ENCODE measurements around the gene TRPV2.

Gene TRPV2

GRCh38 chr17:16379654-16380053 is 35.7 kb upstream of the TRPV2 start:
- H3K27ac ChIP-seq (ENCODE audit: insufficient read depth in 1 of 2, low read depth in 1 of 2, low read length in 2 of 2, poor library complexity in 1 of 2, severe bottlenecking in 2 of 2) = no peak overlapping the region
- H3K4me3 ChIP-seq (ENCODE audit: control insufficient read depth in 1 of 7, extremely low read depth in 1 of 7, insufficient read depth in 4 of 7, low read depth in 2 of 7, low read length in 6 of 7) = no peak overlapping the region
- no peaks in the 10 kb centered on the region for H3K27me3 ChIP-seq (replicated peaks in 2 of 5; ENCODE audit: control insufficient read depth in 4 of 5, insufficient read depth in 5 of 5, low read length in 4 of 5)
- no peak for DNase-seq
- whole genome bisulfite sequencing (ENCODE audit: insufficient coverage) = 96% methylated on average over 7 of the region's 8 CpGs
- ChIA-PET CTCF (interaction anchor here (1.5 to 9.9 kb wide), 2 partner anchors 15 to 35 kb away, joined by 5 to 66 read pairs; partner anchors contain the start of gene TRPV2), POLR2A (interaction anchor here (1.3 to 3.4 kb wide), 2 partner anchors 13 to 36 kb away, joined by 5 to 39 read pairs; partner anchors contain the start of gene TRPV2)
- H3K36me3 ChIP-seq (ENCODE audit: control insufficient read depth in 4 of 4, insufficient read depth in 4 of 4, low read length in 3 of 4) = peaks cover 5 to 22% (median 14%) of the 10 kb centered on the region in 4 experiments
- no peaks in the 10 kb centered on the region for H3K9me3 ChIP-seq (ENCODE audit: control extremely low read depth in 1 of 5, control insufficient read depth in 4 of 5, insufficient read depth in 2 of 5, low read depth in 1 of 5, low read length in 4 of 5)
- H3K4me1 ChIP-seq (ENCODE audit: control extremely low read depth in 1 of 4, control insufficient read depth in 4 of 4, insufficient read depth in 4 of 4, low read length in 3 of 4) = peaks cover 6 to 33% (median 23%) of the 10 kb centered on the region in 4 experiments

GRCh38 chr17:16380640-16381495 is 34.5 kb upstream of the TRPV2 start, which contains the start of gene UBB:
Gene UBB, plus strand, starts transcription at chr17:16381091. Its CDS starts 817 bp downstream, at chr17:16381908.
- Histone ChIP-seq H3K4me3 (ENCODE audit: control insufficient read depth in 1 of 7, extremely low read depth in 1 of 7, insufficient read depth in 4 of 7, low read depth in 2 of 7, low read length in 6 of 7) (peak within 1 kb of the TSS; percentile 40 to 96 (median 86)), H3K9me3 (ENCODE audit: control extremely low read depth in 1 of 5, control insufficient read depth in 4 of 5, insufficient read depth in 2 of 5, low read depth in 1 of 5, low read length in 4 of 5) (no peaks in the 10 kb centered on the region), H3K4me1 (ENCODE audit: control extremely low read depth in 1 of 4, control insufficient read depth in 4 of 4, insufficient read depth in 4 of 4, low read length in 3 of 4) (peaks cover 6 to 38% (median 23%) of the 10 kb centered on the region in 4 experiments), H3K27me3 (replicated peaks in 2 of 5; ENCODE audit: control insufficient read depth in 4 of 5, insufficient read depth in 5 of 5, low read length in 4 of 5) (no peaks in the 10 kb centered on the region), H3K27ac (ENCODE audit: insufficient read depth in 1 of 2, low read depth in 1 of 2, low read length in 2 of 2, poor library complexity in 1 of 2, severe bottlenecking in 2 of 2) (peak within 1 kb of the TSS; percentile 99 to 100), H3K36me3 (ENCODE audit: control insufficient read depth in 4 of 4, insufficient read depth in 4 of 4, low read length in 3 of 4) (peaks cover 5 to 22% (median 14%) of the 10 kb centered on the region in 4 experiments)
- ChIA-PET CTCF (interaction anchor here (0.6 to 9.9 kb wide), 4 partner anchors 16 to 79 kb away, joined by 3 to 66 read pairs (median 20); partner anchors contain the start of gene TRPV2), POLR2A (interaction anchor here (0.6 to 3.4 kb wide), 13 partner anchors 8 to 68 kb away, joined by 3 to 39 read pairs (median 4); partner anchors contain the start of genes CENPV and TRPV2)
- under 1% methylated on average over 38 of the region's 67 CpGs for WGBS (ENCODE audit: insufficient coverage)
- peak; percentile 98 to 99 (median 99) for DNase-seq

GRCh38 chr17:16381496-16381820 is 33.9 kb upstream of the TRPV2 start:
- Histone ChIP-seq H3K27ac (ENCODE audit: insufficient read depth in 1 of 2, low read depth in 1 of 2, low read length in 2 of 2, poor library complexity in 1 of 2, severe bottlenecking in 2 of 2) (peak overlapping the region; percentile 99 to 100), H3K9me3 (ENCODE audit: control extremely low read depth in 1 of 5, control insufficient read depth in 4 of 5, insufficient read depth in 2 of 5, low read depth in 1 of 5, low read length in 4 of 5) (no peaks in the 10 kb centered on the region), H3K4me1 (ENCODE audit: control extremely low read depth in 1 of 4, control insufficient read depth in 4 of 4, insufficient read depth in 4 of 4, low read length in 3 of 4) (peaks cover 6 to 43% (median 24%) of the 10 kb centered on the region in 4 experiments), H3K4me3 (ENCODE audit: control insufficient read depth in 1 of 7, extremely low read depth in 1 of 7, insufficient read depth in 4 of 7, low read depth in 2 of 7, low read length in 6 of 7) (peak overlapping the region; percentile 40 to 96 (median 86)), H3K27me3 (replicated peaks in 2 of 5; ENCODE audit: control insufficient read depth in 4 of 5, insufficient read depth in 5 of 5, low read length in 4 of 5) (no peaks in the 10 kb centered on the region), H3K36me3 (ENCODE audit: control insufficient read depth in 4 of 4, insufficient read depth in 4 of 4, low read length in 3 of 4) (peaks cover 5 to 22% (median 14%) of the 10 kb centered on the region in 4 experiments)
- CTCF ChIA-PET = interaction anchor here (1.7 to 9.9 kb wide), 3 partner anchors 17 to 34 kb away, joined by 5 to 66 read pairs (median 35); partner anchors contain the start of gene TRPV2
- POLR2A ChIA-PET = interaction anchor here (1.0 to 3.4 kb wide), 5 partner anchors 26 to 57 kb away, joined by 3 to 39 read pairs (median 7); partner anchors contain the start of genes CENPV and TRPV2
- 2% methylated on average over 14 of the region's 14 CpGs for WGBS (ENCODE audit: insufficient coverage)
- DNase-seq = no peak

- WGBS (ENCODE audit: insufficient coverage) = 83% methylated on average over 4 of the region's 4 CpGs
- DNase-seq = no peak
- no peaks in the 10 kb centered on the region for H3K27me3 ChIP-seq (replicated peaks in 2 of 5; ENCODE audit: control insufficient read depth in 4 of 5, insufficient read depth in 5 of 5, low read length in 4 of 5)
- peak overlapping the region in 3 of 7 experiments; percentile 22 to 96 (median 94) for H3K4me3 ChIP-seq (ENCODE audit: control insufficient read depth in 1 of 7, extremely low read depth in 1 of 7, insufficient read depth in 4 of 7, low read depth in 2 of 7, low read length in 6 of 7)
- CTCF ChIA-PET = interaction anchor here (1.2 to 4.0 kb wide), 6 partner anchors 13 to 44 kb away, joined by 4 to 35 read pairs (median 4); partner anchors contain the start of gene TRPV2
- H3K27ac ChIP-seq (ENCODE audit: insufficient read depth in 1 of 2, low read depth in 1 of 2, low read length in 2 of 2, poor library complexity in 1 of 2, severe bottlenecking in 2 of 2) = peak overlapping the region; percentile 19 to 55
- POLR2A ChIA-PET = interaction anchor here (1.5 to 2.4 kb wide), 2 partner anchors 33 to 55 kb away, joined by 3 to 17 read pairs; partner anchors contain the start of gene TRPV2
- peaks cover 6 to 53% (median 27%) of the 10 kb centered on the region in 4 experiments for H3K4me1 ChIP-seq (ENCODE audit: control extremely low read depth in 1 of 4, control insufficient read depth in 4 of 4, insufficient read depth in 4 of 4, low read length in 3 of 4)
- H3K36me3 ChIP-seq (ENCODE audit: control insufficient read depth in 4 of 4, insufficient read depth in 4 of 4, low read length in 3 of 4) = peaks cover 5 to 22% (median 14%) of the 10 kb centered on the region in 4 experiments
- no peaks in the 10 kb centered on the region for H3K9me3 ChIP-seq (ENCODE audit: control extremely low read depth in 1 of 5, control insufficient read depth in 4 of 5, insufficient read depth in 2 of 5, low read depth in 1 of 5, low read length in 4 of 5)
Measured at GRCh38 chr17:16383216-16383615, 32.2 kb upstream of the TRPV2 start.

- no peaks in the 10 kb centered on the region for H3K9me3 ChIP-seq (ENCODE audit: control extremely low read depth in 1 of 5, control insufficient read depth in 4 of 5, insufficient read depth in 2 of 5, low read depth in 1 of 5, low read length in 4 of 5)
- 100% methylated on average over 1 of the region's 5 CpGs for WGBS (ENCODE audit: insufficient coverage)
- peaks cover 5 to 22% (median 14%) of the 10 kb centered on the region in 4 experiments for H3K36me3 ChIP-seq (ENCODE audit: control insufficient read depth in 4 of 4, insufficient read depth in 4 of 4, low read length in 3 of 4)
- H3K27ac ChIP-seq (ENCODE audit: insufficient read depth in 1 of 2, low read depth in 1 of 2, low read length in 2 of 2, poor library complexity in 1 of 2, severe bottlenecking in 2 of 2) = peak overlapping the region; percentile 19 to 55
- peaks cover 6 to 53% (median 27%) of the 10 kb centered on the region in 4 experiments for H3K4me1 ChIP-seq (ENCODE audit: control extremely low read depth in 1 of 4, control insufficient read depth in 4 of 4, insufficient read depth in 4 of 4, low read length in 3 of 4)
- POLR2A ChIA-PET = interaction anchor here (1.5 to 2.4 kb wide), 2 partner anchors 32 to 55 kb away, joined by 3 to 17 read pairs; partner anchors contain the start of gene TRPV2
- CTCF ChIA-PET = interaction anchor here (1.2 to 4.0 kb wide), 7 partner anchors 13 to 44 kb away, joined by 4 to 35 read pairs (median 4); partner anchors contain the start of gene TRPV2
- no peaks in the 10 kb centered on the region for H3K27me3 ChIP-seq (replicated peaks in 2 of 5; ENCODE audit: control insufficient read depth in 4 of 5, insufficient read depth in 5 of 5, low read length in 4 of 5)
- H3K4me3 ChIP-seq (ENCODE audit: control insufficient read depth in 1 of 7, extremely low read depth in 1 of 7, insufficient read depth in 4 of 7, low read depth in 2 of 7, low read length in 6 of 7) = peak overlapping the region in 2 of 7 experiments; percentile 94 to 96
- no peak for DNase-seq
Measured at GRCh38 chr17:16383772-16384287, 31.5 kb upstream of the TRPV2 start.

GRCh38 chr17:16384557-16384956 is 30.8 kb upstream of the TRPV2 start:
- H3K36me3 ChIP-seq (ENCODE audit: control insufficient read depth in 4 of 4, insufficient read depth in 4 of 4, low read length in 3 of 4) = peaks cover 5 to 22% (median 14%) of the 10 kb centered on the region in 4 experiments
- no peaks in the 10 kb centered on the region for H3K27me3 ChIP-seq (replicated peaks in 2 of 5; ENCODE audit: control insufficient read depth in 4 of 5, insufficient read depth in 5 of 5, low read length in 4 of 5)
- WGBS (ENCODE audit: insufficient coverage) = 100% methylated on average over 1 of the region's 5 CpGs
- H3K4me3 ChIP-seq (ENCODE audit: control insufficient read depth in 1 of 7, extremely low read depth in 1 of 7, insufficient read depth in 4 of 7, low read depth in 2 of 7, low read length in 6 of 7) = no peak overlapping the region
- H3K9me3 ChIP-seq (ENCODE audit: control extremely low read depth in 1 of 5, control insufficient read depth in 4 of 5, insufficient read depth in 2 of 5, low read depth in 1 of 5, low read length in 4 of 5) = no peaks in the 10 kb centered on the region
- ChIA-PET POLR2A (interaction anchor here (2.4 kb wide), 1 partner anchor 31 kb away, joined by 17 read pairs; the partner anchor contains the start of gene TRPV2), CTCF (interaction anchor here (0.9 to 2.5 kb wide), 5 partner anchors 15 to 34 kb away, joined by 3 to 42 read pairs (median 6); partner anchors contain the start of gene TRPV2)
- peaks cover 6 to 53% (median 27%) of the 10 kb centered on the region in 4 experiments for H3K4me1 ChIP-seq (ENCODE audit: control extremely low read depth in 1 of 4, control insufficient read depth in 4 of 4, insufficient read depth in 4 of 4, low read length in 3 of 4)
- DNase-seq = no peak
- H3K27ac ChIP-seq (ENCODE audit: insufficient read depth in 1 of 2, low read depth in 1 of 2, low read length in 2 of 2, poor library complexity in 1 of 2, severe bottlenecking in 2 of 2) = peak overlapping the region in 1 of 2 experiments; percentile 55
